H4 (cell line): Measurements from ENCODE around the gene IGSF5. TPM values are rescaled to one million over a fixed set of nuclear protein-coding genes. Genes with fewer than 3 reads are reported as not detected.
"Not testable (repeated sequence)": the region's sequence is repeated elsewhere in the genome, so short reads cannot be mapped to it uniquely, and the experiment has no call there.

ENCODE experiments used
- DNase-seq: peaks from one replicate; pipeline ENCODE4 v3.0.0-alpha.2; 2015; ENCODE audit warnings: low spot score
- total RNA-seq: library from RNA; depleted of rRNA; stranded (reverse); fragments of >200 nt; shearing (Covaris generic); gene quantifications from 2 replicates; pipeline ENCODE4 v1.2.3, GENCODE V29; 2014

The IGSF5 gene
- total RNA-seq, 1 experiment from 2014 or later, result 0.19 TPM

- no peak for DNase-seq
Measured at GRCh38 chr21:39738566-39738965, 6.4 kb upstream of the IGSF5 start.

DNA sequence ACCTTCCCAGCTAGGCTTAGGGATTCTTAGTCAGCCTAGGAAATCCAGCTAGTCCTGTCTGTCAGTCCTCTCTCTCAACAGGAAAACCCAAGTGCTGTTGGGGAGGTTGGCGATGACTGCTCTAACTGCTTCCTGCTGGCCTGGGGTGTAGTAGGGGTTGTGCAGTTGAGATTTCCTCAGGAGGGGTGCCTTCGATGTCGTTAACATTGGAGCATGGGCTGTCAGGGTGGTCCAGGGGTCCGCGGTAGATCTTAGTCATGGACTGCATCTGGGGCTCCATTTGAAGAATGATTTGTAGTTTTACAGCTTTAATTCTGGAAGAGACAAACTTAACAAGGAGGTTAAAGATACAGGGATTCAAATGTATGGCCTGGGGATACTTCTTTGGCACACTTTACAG lies 5.5 kb upstream of the IGSF5 start:
- DNase-seq, result not testable (repeated sequence)

DNA sequence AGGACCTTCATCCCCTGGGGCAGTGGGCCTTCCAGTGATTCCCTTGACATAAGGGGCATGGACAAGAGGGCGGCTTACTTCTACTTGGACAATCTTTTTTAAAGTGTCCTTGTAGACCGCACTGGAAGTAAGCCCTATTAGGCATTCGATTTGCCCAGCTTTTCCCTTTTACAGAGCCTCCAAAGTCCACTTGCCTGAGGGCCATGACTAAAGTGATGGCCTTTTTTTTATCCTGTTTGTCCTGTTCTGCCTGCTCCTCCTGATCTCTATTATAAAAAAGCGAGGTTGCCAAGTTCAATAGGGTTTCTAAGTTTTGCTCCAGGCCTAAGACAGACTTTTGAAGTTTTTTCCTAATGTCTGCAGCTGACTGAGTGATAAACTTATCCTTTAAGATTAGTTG lies 2.4 kb upstream of the IGSF5 start:
- not testable (repeated sequence) for DNase-seq

DNA sequence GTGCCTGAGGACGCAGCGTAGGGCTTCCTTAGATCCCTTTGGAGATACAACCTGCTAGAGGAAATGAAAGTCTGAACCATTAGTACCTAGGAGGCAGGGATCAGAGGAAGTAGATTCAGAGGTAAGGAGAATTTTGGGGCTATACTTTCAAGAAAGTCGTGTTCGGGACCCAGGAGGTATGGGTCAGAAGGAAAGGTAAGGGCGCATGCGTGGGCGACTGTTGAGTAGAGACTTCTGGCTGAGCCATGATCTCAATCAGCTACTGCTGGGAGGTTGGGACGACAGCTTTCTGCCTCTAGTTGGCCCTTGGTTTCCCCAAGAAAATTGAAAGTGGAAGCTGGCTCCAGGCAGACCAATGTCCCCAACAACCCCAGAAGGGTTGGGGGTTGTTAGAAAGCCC lies 349 bp downstream of the IGSF5 start:
- not testable (repeated sequence) for DNase-seq

DNA sequence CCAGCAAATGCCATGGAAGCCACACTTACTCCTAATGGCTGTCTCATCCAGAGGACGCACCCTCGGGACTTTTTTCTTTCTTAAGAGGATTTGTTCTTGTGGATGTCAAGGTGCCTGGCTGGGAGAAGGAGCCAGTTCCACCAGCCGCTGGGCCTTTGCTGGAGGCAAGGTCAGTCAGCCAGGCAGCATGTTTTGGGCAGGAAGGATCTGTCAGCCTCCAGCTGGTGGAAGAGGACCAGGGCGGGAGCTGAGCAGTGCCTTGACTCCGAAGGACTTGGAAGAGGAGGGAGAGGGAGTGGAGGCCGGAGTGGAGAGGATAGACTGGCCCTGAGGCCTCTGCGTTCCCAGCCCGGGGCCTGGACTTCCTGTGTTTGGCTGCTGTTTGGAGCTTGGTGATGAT lies 5.7 kb downstream of the IGSF5 start:
- no peak for DNase-seq

- no peak for DNase-seq
Measured at GRCh38 chr21:39754811-39755210, 9.8 kb downstream of the IGSF5 start.

DNA sequence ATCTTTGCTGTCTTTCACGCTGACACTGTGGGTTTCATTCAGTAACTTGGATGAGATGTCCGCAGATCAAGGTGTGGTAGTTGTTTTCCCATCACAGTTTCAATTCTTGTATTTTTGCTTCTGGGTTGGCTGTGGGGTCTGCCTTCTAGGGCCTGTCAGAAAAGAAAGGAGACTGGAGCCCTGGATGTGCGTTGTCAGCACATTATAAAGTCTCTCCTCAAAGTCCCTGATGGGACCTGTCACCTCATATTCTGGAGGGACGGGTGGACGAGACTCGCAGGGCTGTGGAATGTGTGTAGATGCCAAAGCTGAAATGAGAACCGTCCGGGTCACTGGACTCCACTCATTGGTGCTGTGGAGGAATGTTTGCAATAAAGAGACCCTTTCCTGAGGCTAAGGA lies 11.3 kb downstream of the IGSF5 start:
- DNase-seq, result no peak

GRCh38 chr21:39763272-39763970 lies 18.4 kb downstream of the IGSF5 start:
- DNase-seq, result no peak

DNA sequence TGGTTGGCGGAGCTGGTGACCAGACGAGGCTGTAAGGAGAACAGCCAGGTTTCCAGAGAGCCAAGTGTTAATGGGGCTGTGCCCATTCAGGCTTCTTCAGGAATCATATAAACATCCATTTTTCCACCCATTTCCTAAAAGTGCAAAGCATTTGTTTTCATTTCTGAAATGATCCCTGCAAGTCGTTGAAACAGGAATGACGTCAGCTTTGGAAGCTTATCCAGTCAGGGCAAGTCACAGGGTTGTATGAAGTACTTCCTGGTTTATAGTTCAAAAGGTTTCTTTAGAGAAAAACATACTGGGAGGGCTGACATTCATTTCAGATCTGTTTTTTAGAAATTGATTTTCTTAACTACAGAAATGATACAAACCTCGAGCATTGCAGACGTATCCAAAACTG lies 29.2 kb downstream of the IGSF5 start:
- no peak for DNase-seq

GRCh38 chr21:39775816-39776215 lies 30.8 kb downstream of the IGSF5 start:
- DNase-seq, result no peak

- DNase-seq, result no peak
Measured at GRCh38 chr21:39776589-39776988, 31.6 kb downstream of the IGSF5 start.

DNA sequence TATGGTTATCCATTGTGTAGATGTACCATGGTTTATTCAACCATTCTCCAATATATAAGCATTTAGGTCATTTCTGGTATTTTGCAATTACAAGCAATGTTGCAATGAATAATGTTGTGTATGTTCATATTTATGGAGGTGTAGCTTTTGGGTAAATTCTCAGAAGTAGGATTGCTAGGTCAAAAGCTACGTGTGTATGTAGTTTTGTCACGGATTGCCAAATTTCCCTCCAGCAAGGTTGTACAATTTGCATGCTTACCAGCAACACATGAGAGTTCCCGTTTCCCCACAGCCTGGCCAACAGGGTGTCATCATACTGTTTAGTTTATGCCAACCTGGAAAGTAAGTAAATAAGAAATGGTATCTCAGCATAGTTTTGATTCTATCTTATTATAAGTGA lies 36.3 kb downstream of the IGSF5 start:
- DNase-seq, result no peak

- peak; percentile 95 for DNase-seq
Measured at GRCh38 chr21:39788383-39788782, 43.4 kb downstream of the IGSF5 start.

- DNase-seq, result no peak
Measured at GRCh38 chr21:39796466-39796865, 51.5 kb downstream of the IGSF5 start.

DNA sequence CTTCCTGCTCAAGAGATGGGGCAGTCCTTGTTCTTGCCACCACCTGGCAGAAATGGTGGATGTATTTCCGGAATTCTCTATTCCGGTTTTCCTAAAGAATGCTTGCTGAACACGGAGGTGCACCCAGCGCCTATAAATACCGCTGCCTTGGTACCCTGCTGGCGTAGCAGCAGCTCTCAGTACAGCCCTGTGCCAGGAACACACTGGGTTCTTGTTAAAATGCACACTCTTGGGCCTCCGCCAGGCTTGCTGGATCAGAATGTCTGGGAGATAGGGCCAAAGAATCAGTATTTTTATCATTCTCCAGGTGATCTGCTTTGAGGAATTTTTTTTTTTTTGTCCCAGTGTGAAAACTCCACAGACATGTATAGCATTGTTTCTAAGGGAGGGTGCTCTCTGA lies 54.2 kb downstream of the IGSF5 start:
- DNase-seq, result no peak

GRCh38 chr21:39800311-39800710 lies 55.3 kb downstream of the IGSF5 start:
- DNase-seq, result no peak

DNA sequence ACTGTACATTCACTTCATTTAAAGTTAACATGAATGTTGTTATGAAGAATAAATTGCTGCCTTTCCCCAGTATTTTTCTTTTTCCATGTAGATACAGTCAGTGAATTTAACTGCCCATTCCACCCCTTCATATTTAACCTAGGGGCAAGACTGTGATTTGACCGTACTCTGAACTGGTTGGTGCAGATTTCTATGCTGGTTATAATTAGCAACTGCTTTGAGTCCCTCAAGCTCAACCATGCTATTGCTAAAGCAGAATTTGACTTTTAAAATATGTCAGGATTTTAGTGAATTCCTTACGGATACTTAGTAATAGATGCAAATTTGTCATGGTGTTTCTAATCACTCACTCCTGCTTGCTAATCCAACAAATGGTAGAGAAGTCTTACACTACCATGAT lies 57.2 kb downstream of the IGSF5 start:
- no peak for DNase-seq

DNA sequence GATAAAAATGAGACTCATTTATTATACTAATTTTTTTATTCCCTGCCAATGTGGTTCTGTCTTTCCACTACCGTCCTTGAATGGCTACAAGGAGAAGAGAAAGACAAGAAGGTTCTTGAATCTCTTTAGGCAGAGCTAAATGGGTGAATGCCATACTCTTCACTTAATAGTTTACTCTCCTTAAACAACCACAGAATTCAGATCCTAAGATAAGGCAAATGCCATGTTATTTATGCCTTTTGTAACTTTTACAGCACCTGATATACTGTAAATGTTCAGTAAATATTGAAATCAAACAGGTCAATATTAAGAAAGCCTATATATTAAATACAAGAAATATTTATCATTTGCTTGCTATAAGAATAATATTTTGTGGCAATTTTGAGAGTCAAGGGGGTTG lies 58.4 kb downstream of the IGSF5 start:
- no peak for DNase-seq

DNA sequence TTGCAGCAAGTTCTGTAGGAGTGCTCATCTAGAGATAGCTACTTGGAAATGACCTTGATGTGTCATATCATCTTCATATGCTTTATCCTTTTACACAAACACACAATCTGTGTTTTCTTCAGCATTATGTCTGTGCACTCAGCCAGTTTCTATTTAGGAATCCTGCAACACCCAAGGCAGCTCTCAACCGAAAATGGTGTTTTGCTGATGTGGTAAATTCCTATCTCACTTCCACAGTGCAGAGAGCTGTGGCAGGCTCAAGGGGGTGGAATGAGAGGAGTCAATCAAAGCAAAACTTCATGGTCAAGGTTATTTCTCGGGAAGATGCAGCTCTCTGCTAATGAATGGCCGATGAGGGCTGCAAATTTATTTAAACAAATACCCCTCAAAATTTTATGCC lies 59.3 kb downstream of the IGSF5 start:
- DNase-seq, result no peak

DNA sequence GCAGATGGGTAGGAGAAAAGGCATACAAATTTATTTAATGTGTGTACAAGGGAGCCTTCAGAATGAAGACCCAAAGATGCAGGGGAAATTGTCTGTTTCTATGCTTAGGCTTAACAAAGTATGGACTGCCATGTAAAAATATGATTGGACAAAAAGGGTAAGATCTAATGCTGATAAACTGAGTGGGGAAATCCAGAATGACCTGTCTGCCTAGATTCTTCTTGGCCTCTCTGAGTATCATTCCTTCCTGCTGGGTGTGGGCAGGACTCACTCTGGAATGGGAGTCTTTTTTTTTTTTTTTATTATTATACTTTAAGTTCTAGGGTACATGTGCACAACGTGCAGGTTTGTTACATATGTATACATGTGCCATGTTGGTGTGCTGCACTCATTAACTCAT lies 61.0 kb downstream of the IGSF5 start:
- no peak for DNase-seq

- no peak for DNase-seq
Measured at GRCh38 chr21:39807738-39808137, 62.8 kb downstream of the IGSF5 start.

GRCh38 chr21:39809936-39810335 lies 65.0 kb downstream of the IGSF5 start:
- DNase-seq, result no peak

DNA sequence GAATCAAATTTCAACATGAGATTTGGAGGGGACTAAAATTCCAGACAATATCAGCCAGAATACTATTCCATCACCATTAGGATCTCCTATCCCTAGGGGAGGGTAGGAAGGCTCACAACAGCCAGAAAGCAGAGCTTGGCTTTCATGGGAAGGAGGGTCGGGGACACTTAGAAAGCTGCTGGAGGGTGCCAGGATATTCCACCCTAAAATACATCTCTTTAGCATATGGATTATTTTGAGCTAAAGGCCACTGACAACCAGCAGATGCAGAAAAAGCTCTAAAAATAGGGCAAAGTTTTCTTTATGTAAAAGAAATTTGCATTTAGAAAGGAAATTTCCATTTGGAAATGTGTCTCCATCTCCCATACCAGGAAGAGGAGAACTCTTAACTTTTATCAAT lies 68.0 kb downstream of the IGSF5 start:
- DNase-seq, result no peak

- no peak for DNase-seq
Measured at GRCh38 chr21:39818557-39818956, 73.6 kb downstream of the IGSF5 start.
